Activated T-cell treated with anti-CD3 and anti-CD28 coated beads for 1 hour (primary cell): Measurements from ENCODE around the gene NCMAP.
"Not testable (repeated sequence)": the region's sequence is repeated elsewhere in the genome, so short reads cannot be mapped to it uniquely, and the experiment has no call there.

Experiments used
- DNase-seq: peaks from one replicate; pipeline ENCODE4 v3.0.0-alpha.2; 2020; ENCODE audit warnings: low read depth

Gene NCMAP

GRCh38 chr1:24541711-24542346 is 14.1 kb upstream of the NCMAP start:
- no peak for DNase-seq

DNA sequence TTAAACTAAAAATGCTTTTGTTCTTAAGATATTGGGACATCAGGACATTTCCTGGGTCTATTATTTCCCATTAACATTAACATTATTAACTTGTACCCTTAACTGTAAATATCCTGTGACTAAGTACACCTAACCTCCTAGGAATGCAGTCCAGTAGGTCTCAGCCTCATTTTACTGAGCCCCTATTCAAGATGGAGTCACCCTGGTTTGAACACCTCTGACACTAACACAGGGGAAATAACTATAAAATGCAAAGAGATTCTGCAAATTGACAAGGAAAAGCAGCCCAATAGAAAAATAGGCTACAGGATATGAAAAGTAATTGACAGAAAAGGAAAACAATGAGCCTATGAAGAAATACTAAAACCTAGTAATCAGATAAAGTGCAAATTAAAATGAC is 11.6 kb upstream of the NCMAP start:
- DNase-seq = no peak

DNA sequence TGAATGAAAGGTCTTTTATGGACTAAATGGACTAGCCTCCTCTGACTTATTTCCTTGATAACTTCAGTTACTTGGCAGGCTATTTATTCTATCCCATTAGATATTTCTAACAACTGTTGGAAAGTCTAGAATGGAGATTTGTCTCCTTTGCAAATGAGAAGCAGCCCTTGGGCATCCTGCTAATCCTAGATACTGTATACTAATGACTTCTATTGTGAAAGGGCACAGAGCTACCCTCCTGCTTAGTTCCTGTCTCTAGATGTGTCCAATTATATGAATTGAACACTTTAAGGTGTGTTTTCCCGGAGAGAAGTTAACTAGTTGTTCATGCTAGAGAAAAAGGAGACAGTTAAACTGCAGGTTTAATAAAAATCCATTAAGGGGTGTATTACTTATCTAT is 10.2 kb upstream of the NCMAP start:
- DNase-seq = no peak

DNA sequence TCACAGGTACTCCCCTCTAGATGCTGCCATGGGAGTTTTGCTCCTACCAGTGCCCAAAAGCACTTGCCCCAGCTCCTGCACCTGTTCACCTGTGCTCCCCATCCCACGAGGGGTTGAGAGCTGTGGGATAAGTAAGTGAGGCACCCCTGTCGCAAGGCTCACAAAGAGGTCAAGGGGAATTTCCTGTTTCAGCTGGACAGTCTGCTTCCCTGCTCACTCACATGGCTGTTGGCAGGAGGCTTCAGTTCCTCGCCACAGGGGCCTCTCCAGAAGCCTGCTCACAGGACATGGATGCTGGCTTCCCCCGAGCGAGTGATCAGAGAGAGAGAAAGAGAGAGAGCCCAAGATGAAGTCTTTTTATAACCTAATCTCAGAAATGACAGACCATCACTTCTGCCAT is 8.7 kb upstream of the NCMAP start:
- DNase-seq = no peak

DNA sequence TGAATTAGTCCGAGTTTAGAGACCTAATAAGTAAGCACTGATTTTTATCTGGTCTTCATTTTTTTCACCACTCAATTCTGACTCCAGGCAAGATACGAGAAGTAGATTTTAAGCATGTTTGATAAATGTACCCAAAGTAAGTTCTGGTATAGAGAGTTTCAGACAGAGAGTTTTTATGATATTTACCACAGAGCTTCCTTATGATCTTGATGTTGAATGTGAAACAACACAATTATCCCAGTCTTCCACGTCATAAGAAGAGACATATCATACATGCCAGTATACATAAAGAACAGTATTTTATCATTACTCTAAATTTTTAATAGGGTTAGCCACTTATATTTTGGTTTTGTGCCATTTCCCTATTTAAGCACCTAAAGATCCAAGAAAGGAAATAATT is 7.8 kb upstream of the NCMAP start:
- no peak for DNase-seq

- DNase-seq = not testable (repeated sequence)
Observed at GRCh38 chr1:24549210-24549609, 6.7 kb upstream of the NCMAP start.

GRCh38 chr1:24551290-24551959 is 4.5 kb upstream of the NCMAP start:
- DNase-seq = no peak

DNA sequence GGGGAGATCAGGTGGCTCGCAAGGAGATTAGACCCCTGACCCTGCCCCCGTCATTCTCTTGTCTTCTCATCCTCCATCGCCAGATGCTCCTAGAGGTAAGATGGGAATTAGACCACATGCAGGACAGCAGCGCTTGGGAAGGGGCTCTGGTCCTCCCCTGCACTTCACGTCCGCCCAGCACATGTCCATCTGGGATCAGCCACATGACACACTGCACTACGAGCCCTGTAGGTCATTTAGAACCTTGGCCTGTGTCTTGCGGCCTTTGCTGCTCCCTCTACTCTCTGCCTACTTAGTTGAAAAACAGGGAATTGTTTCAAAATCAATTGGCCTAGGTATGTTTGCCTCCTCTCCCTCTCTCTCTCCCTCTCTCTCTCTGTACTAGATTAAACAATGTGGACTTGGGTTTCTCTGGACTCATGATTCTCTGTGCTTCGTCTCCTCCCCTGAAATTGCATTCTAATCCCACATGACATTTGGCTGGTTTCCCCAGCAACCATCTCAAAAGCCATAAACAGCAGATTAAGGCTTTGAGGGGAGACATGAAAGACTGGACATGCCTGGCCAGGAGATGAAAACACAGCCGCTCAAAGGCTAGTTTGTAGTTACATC is 3.8 kb upstream of the NCMAP start:
- no peak for DNase-seq

GRCh38 chr1:24553931-24554330 is 2.0 kb upstream of the NCMAP start:
- DNase-seq = no peak

DNA sequence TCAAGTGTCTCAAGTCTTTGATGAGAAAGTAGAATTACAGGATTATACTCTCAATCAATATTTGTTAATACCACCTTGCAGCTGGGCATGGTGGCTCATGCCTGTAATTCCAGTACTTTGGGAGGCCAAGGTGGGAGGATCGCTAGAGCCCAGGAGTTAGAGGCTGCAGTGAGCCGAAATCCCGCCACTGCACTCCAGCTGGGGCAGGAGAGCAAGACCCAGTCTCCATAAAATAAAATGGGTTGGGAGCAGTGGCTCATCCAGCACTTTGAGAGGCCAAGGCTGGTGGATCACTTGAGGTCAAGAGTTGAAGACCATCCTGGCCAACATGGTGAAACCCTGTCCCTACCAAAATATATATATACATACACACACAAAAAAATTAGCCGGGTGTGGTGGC is 1.2 kb upstream of the NCMAP start:
- DNase-seq = no peak

DNA sequence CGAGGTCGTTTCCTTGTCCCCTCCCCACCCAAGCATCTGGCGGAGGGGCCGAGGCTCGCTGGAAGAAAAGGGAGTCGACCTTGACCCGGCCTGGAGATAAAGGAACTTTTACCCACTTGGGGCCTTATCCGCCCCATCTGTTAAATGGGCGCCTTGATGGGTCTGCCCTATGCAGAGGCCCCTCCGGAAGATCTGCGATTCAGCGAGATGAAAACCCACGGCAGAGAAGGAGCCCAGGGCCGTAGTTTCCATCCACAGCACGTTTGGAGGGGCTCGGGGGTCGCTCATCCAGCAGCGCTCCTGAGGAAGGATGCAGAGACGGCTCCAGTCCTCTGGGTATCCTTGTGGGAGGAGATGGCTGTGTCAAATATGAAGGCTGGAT is 518 bp downstream of the NCMAP start:
- no peak for DNase-seq

GRCh38 chr1:24557220-24557619 is 1.3 kb downstream of the NCMAP start:
- DNase-seq = no peak

- DNase-seq = no peak
Observed at GRCh38 chr1:24557711-24558131, 1.8 kb downstream of the NCMAP start.

- no peak for DNase-seq
Observed at GRCh38 chr1:24558455-24558854, 2.6 kb downstream of the NCMAP start.

- no peak for DNase-seq
Observed at GRCh38 chr1:24558902-24559791, 3.3 kb downstream of the NCMAP start.

GRCh38 chr1:24560361-24560760 is 4.5 kb downstream of the NCMAP start:
- no peak for DNase-seq

- no peak for DNase-seq
Observed at GRCh38 chr1:24562625-24563024, 6.7 kb downstream of the NCMAP start.

GRCh38 chr1:24564695-24565094 is 8.8 kb downstream of the NCMAP start:
- no peak for DNase-seq

DNA sequence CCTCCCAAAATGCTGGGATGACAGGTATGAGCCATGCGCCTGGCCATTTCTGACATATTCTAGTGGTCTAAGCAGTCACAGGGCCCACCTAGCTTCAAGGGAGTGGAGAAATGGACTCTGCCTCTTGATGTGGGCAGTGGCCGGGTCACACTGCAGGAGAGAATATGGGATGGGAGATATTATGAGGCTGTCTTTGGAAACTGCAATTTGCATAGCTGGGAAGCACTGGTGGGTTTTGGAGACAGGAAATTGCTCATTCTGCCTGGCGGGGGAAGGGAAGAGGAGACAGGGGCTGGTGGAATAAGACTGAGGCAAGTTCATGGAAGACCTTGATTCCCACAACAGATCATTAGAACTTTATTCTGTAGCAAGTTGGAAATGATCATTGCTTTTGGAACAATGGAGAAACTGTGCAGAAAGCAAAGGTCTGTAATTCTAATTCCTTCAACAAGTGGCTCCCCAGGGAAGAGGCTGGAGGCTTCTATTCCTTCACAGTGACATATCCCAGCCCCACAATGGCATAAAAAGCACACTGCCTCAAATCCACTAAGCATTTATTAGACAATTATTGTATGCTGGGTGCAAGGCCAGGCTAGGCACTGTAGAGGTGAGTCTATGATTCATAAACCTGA is 10.5 kb downstream of the NCMAP start:
- no peak for DNase-seq

GRCh38 chr1:24567792-24568388 is 12.0 kb downstream of the NCMAP start:
- DNase-seq = no peak

- DNase-seq = no peak
Observed at GRCh38 chr1:24568475-24568874, 12.6 kb downstream of the NCMAP start.
